HepG2 (cell line): ENCODE measurements around the gene XXYLT1. TPM values are rescaled to one million over a fixed set of nuclear protein-coding genes. Genes with fewer than 3 reads are reported as not detected.

Source experiments
- HOMEZ ChIP-seq: IDR thresholded peaks from 2 replicates; pipeline ENCODE4 v1.6.1; 2016; ENCODE audit warnings: low read depth
- HOXA5 ChIP-seq: sonication (generic); formaldehyde crosslinking; IDR thresholded peaks from 2 replicates; pipeline ENCODE4 v1.4.0; 2020; ENCODE audit warnings: missing genetic modification reagents
- IKZF5 ChIP-seq: IDR thresholded peaks from 2 replicates; pipeline ENCODE4 v1.6.1; 2018; ENCODE audit warnings: missing genetic modification reagents, mild to moderate bottlenecking, missing compliant biosample characterization
- KIAA2018 ChIP-seq: sonication (generic); formaldehyde crosslinking; IDR thresholded peaks from 2 replicates; pipeline ENCODE4 v1.5.0; 2020; ENCODE audit warnings: mild to moderate bottlenecking, missing genetic modification reagents, borderline replicate concordance
- MED1 ChIP-seq: sonication (generic); formaldehyde crosslinking; IDR thresholded peaks from 2 replicates; pipeline ENCODE4 v1.4.0; 2020; ENCODE audit warnings: missing genetic modification reagents
- MIER3 ChIP-seq: IDR thresholded peaks from 2 replicates; pipeline ENCODE4 v1.6.1; 2016; ENCODE audit warnings: missing compliant biosample characterization, borderline replicate concordance
- NR2F6 ChIP-seq, 2 experiments: IDR thresholded peaks; 2 replicates each; pipeline ENCODE4 v1.6.1; 2016; ENCODE audit warnings: antibody characterized with exemption in 1 of 2, mild to moderate bottlenecking in 1 of 2
- SNAPC2 ChIP-seq: sonication (generic); formaldehyde crosslinking; IDR thresholded peaks from 2 replicates; pipeline ENCODE4 v1.8.1; 2022; ENCODE audit warnings: mild to moderate bottlenecking, missing genetic modification reagents
- SOX6 ChIP-seq, 2 experiments: fragments of 450-650 bp in 1 of 2; sonication (generic) in 1 of 2; formaldehyde crosslinking in 1 of 2; IDR thresholded peaks; 2 replicates each; pipeline versions ENCODE4 v1.4.0 to v1.6.1; 2017 to 2020; ENCODE audit warnings: antibody characterized with exemption in 1 of 2, mild to moderate bottlenecking in 1 of 2, missing genetic modification reagents in 1 of 2
- TEAD3 ChIP-seq: optimal IDR thresholded peaks from 2 replicates; pipeline ENCODE3; 2016; ENCODE audit warnings: borderline replicate concordance
- TFDP2 ChIP-seq: sonication (generic); formaldehyde crosslinking; IDR thresholded peaks from 2 replicates; pipeline ENCODE4 v1.4.0; 2020; ENCODE audit warnings: missing genetic modification reagents
- ZFY ChIP-seq: sonication (generic); formaldehyde crosslinking; IDR thresholded peaks from 2 replicates; pipeline ENCODE4 v1.4.0; 2020; ENCODE audit warnings: missing genetic modification reagents
- ZNF501 ChIP-seq: sonication (generic); formaldehyde crosslinking; IDR thresholded peaks from 2 replicates; pipeline ENCODE4 v1.5.1; 2020; ENCODE audit warnings: mild to moderate bottlenecking, moderate library complexity, missing genetic modification reagents
- ZNF605 ChIP-seq: sonication (generic); formaldehyde crosslinking; IDR thresholded peaks from 2 replicates; pipeline ENCODE4 v1.8.0; 2022; ENCODE audit warnings: mild to moderate bottlenecking, missing genetic modification reagents
- ZNF7 ChIP-seq: IDR thresholded peaks from 2 replicates; pipeline ENCODE4 v1.6.1; 2016; ENCODE audit warnings: missing biosample characterization, missing genetic modification reagents
- ZNF777 ChIP-seq: sonication (generic); formaldehyde crosslinking; IDR thresholded peaks from 2 replicates; pipeline ENCODE4 v1.4.0; 2020; ENCODE audit warnings: missing genetic modification reagents
- polyA plus RNA-seq, 8 experiments: library from polyadenylated mRNA; depleted of rRNA in 3 of 8; stranded (reverse) in 7 of 8; unstranded in 1 of 8; fragments of >200 nt; fragmentation: Illumina TruSeq in 4 of 8; extraction: Trizol in 4 of 8; gene quantifications; 2 replicates each; pipeline versions ENCODE4 v1.2.1 to v1.2.3, GENCODE V29; 2011 to 2016; ENCODE audit warnings: low read depth in 4 of 8, missing spikeins in 1 of 8, mixed read lengths in 1 of 8; ENCODE audit not compliant: insufficient read depth in 1 of 8
- total RNA-seq, 5 experiments: library from RNA; depleted of rRNA; stranded (reverse); fragments of >200 nt; fragmentation: Illumina TruSeq; extraction: Trizol; gene quantifications; 2 replicates each; pipeline ENCODE4 v1.2.3, GENCODE V29; 2016; ENCODE audit warnings: low read depth in 1 of 5

The XXYLT1 gene
- total and polyA plus RNA-seq, 2 of the 13 experiments (the other 11 are each of a cell fraction or from before 2014, with no cell fraction given) = 17.7 to 19.0 TPM

GRCh38 chr3:195200010-195200822 is 70.7 kb downstream of the XXYLT1 start (continued):
- 0 out of 2 replicates have a peak, but pooled peaks have one; percentile 24 for TF ChIP-seq TFDP2
- TF ChIP-seq KIAA2018 (CRISPR knock-in tag) = no peak
- TF ChIP-seq ZNF777 = peak; percentile 31; the same call in 1 of the 2 replicates
- TF ChIP-seq ZNF7 (CRISPR knock-in tag) = peak; percentile 31; the same call in 1 of the 2 replicates
- 0 out of 2 replicates have a peak, but pooled peaks have one; percentile 42 for TF ChIP-seq ZNF605 (CRISPR knock-in tag)
- TF ChIP-seq MED1 (CRISPR knock-in tag) = peak; percentile 50; the same call in 1 of the 2 replicates
- peak; percentile 21; the same call in 1 of the 2 replicates for TF ChIP-seq ZFY (CRISPR knock-in tag)
- peak; percentile 6; the same call in 1 of the 2 replicates for TF ChIP-seq ZNF501
- no peak for TF ChIP-seq SOX6 (IDR thresholded peaks at IDR 0.05)
- TF ChIP-seq SOX6 (CRISPR knock-in tag; IDR thresholded peaks at IDR 0.05) = 0 out of 2 replicates have a peak, but pooled peaks have one; percentile 17
- peak; percentile 84 for TF ChIP-seq HOMEZ (CRISPR knock-in tag)
- TF ChIP-seq MIER3 = 0 out of 2 replicates have a peak, but pooled peaks have one; percentile 19
- TF ChIP-seq SNAPC2 (CRISPR knock-in tag) = no peak
- TF ChIP-seq TEAD3 (CRISPR knock-in tag) = peak; percentile 42
- peak; percentile 20; the same call in 1 of the 2 replicates for TF ChIP-seq IKZF5 (CRISPR knock-in tag)
- 0 out of 2 replicates have a peak, but pooled peaks have one; percentile 39 for TF ChIP-seq HOXA5
- TF ChIP-seq NR2F6 (IDR thresholded peaks at IDR 0.05) = 0 out of 2 replicates have a peak, but pooled peaks have one; percentile 11
- peak; percentile 44; the same call in 1 of the 2 replicates for TF ChIP-seq NR2F6 (CRISPR knock-in tag; IDR thresholded peaks at IDR 0.05)
